ENCODE data around the gene PATJ.
"Not testable (repeated sequence)": the region's sequence is repeated elsewhere in the genome, so short reads cannot be mapped to it uniquely, and the experiment has no call there.

GRCh38 chr1:62185233-62185632, 443.0 kb downstream of the PATJ start:
- TF ChIP-seq CTCF (IDR thresholded peaks at IDR 0.05 in 8 of 11, conservative IDR thresholded peaks at IDR 0.05 in 3 of 11); POLR2A (IDR thresholded peaks at IDR 0.05); POLR2AphosphoS5 (IDR thresholded peaks at IDR 0.05): not testable (repeated sequence)
